Measurements from ENCODE around the gene POU4F1. TPM values are rescaled to one million over a fixed set of nuclear protein-coding genes. Genes with fewer than 3 reads are reported as not detected.
A peak's percentile ranks its signal among the peaks of the same experiment; 100 is the strongest.
"Not testable (repeated sequence)": the region's sequence is repeated elsewhere in the genome, so short reads cannot be mapped to it uniquely, and the experiment has no call there.

Gene POU4F1
- under 1 TPM in 3 of 6 experiments, not detected in 3; 0.07 to 0.25 (median 0.19) TPM for total RNA-seq
- long read RNA-seq: 0 reads

- ATAC-seq: peak in 3 of 4 donors; percentile 12 to 34 (median 29)
- peaks cover 0 to 24% (median under 1%) of the 10 kb centered on the region in 4 donors for H3K4me1 ChIP-seq
- no peak within 1 kb of the TSS for H3K27ac ChIP-seq
- intact Hi-C loops (cut with DNase I): no loop called here
- H3K4me3 ChIP-seq: peak within 1 kb of the TSS in 2 of 3 donors; percentile 9 to 16
- TF ChIP-seq POLR2A (IDR thresholded peaks at IDR 0.05) (no peak), CTCF (IDR thresholded peaks at IDR 0.05) (no peak)
- no peaks in the 10 kb centered on the region for H3K36me3 ChIP-seq
- WGBS (ENCODE audit: insufficient coverage, low coverage, low lambda C conversion rate, missing lambda C conversion rate): 2% methylated on average over 8 of the region's 80 CpGs
- DNase-seq: peak in 1 of 3 donors; percentile 33
- H3K27me3 ChIP-seq: peaks cover 19 to 82% of the 10 kb centered on the region in 2 donors
- H3K9me3 ChIP-seq: no peaks in the 10 kb centered on the region
Measured at GRCh38 chr13:78603240-78603957, at the start of gene POU4F1. Gene POU4F1 (minus strand): TSS chr13:78603552. CDS start chr13:78603326, 226 bp downstream.

- H3K4me3 ChIP-seq: no peak overlapping the region
- WGBS (ENCODE audit: insufficient coverage, low coverage, low lambda C conversion rate, missing lambda C conversion rate): no CpG with 5 or more reads among the region's 1 CpG
- no peak for ATAC-seq
- no peak overlapping the region for H3K27ac ChIP-seq
- intact Hi-C loops (cut with DNase I): no loop called here
- H3K36me3 ChIP-seq: no peaks in the 10 kb centered on the region
- no peaks in the 10 kb centered on the region for H3K27me3 ChIP-seq
- TF ChIP-seq POLR2A (IDR thresholded peaks at IDR 0.05): no peak
- no peak for TF ChIP-seq CTCF (IDR thresholded peaks at IDR 0.05)
- no peaks in the 10 kb centered on the region for H3K9me3 ChIP-seq
- no peak for DNase-seq
- peaks cover 0 to 5% (median 2%) of the 10 kb centered on the region in 4 donors for H3K4me1 ChIP-seq
Measured at GRCh38 chr13:78652651-78653050, 49.3 kb upstream of the POU4F1 start.

- intact Hi-C loops (cut with DNase I): no loop called here
- Histone ChIP-seq H3K36me3 (no peaks in the 10 kb centered on the region), H3K4me1 (peaks cover 0 to 15% (median 3%) of the 10 kb centered on the region in 4 donors), H3K9me3 (no peaks in the 10 kb centered on the region), H3K27ac (no peak overlapping the region), H3K27me3 (no peaks in the 10 kb centered on the region), H3K4me3 (no peak overlapping the region)
- DNase-seq (no peak), ATAC-seq (no peak)
- WGBS (ENCODE audit: insufficient coverage, low coverage, low lambda C conversion rate, missing lambda C conversion rate): 88% methylated on average over 2 of the region's 2 CpGs
- TF ChIP-seq POLR2A (IDR thresholded peaks at IDR 0.05) (no peak), CTCF (IDR thresholded peaks at IDR 0.05) (no peak)
Measured at GRCh38 chr13:78650717-78651083, 47.3 kb upstream of the POU4F1 start.

- Histone ChIP-seq H3K4me1 (peaks cover 0 to 15% (median 3%) of the 10 kb centered on the region in 4 donors), H3K4me3 (no peak overlapping the region), H3K36me3 (no peaks in the 10 kb centered on the region), H3K9me3 (no peaks in the 10 kb centered on the region), H3K27me3 (no peaks in the 10 kb centered on the region), H3K27ac (no peak overlapping the region)
- 33% methylated on average over 3 of the region's 3 CpGs for WGBS (ENCODE audit: insufficient coverage, low coverage, low lambda C conversion rate, missing lambda C conversion rate)
- intact Hi-C loops (cut with DNase I): no loop called here
- no peak for TF ChIP-seq CTCF (IDR thresholded peaks at IDR 0.05)
- TF ChIP-seq POLR2A (IDR thresholded peaks at IDR 0.05): no peak
- ATAC-seq (peak in 2 of 4 donors; percentile 40 to 45), DNase-seq (no peak)
Measured at GRCh38 chr13:78649997-78650716, 46.8 kb upstream of the POU4F1 start.

GRCh38 chr13:78647109-78647678, 43.8 kb upstream of the POU4F1 start:
- WGBS (ENCODE audit: insufficient coverage, low coverage, low lambda C conversion rate, missing lambda C conversion rate): 39% methylated on average over 5 of the region's 11 CpGs
- peaks cover 0 to 15% (median 3%) of the 10 kb centered on the region in 4 donors for H3K4me1 ChIP-seq
- intact Hi-C loops (cut with DNase I); H3K9me3 ChIP-seq; H3K4me3 ChIP-seq; DNase-seq; ATAC-seq; H3K27me3 ChIP-seq; H3K36me3 ChIP-seq; H3K27ac ChIP-seq: not testable (repeated sequence)

Data from right lobe of liver (tissue), 6 donors.